SK-N-SH treated with all-trans-retinoic acid at 6 μM for 48 hours (cell line): ENCODE measurements around the gene LOXHD1.

Experiments used
- ATAC-seq: fragments of 200-7000 bp; cut with Tn5 transposase; 3 replicates; pipeline ENCODE4 v1.9.1; 2020; ENCODE audit warnings: mild to moderate bottlenecking, moderate library complexity
- ARNTL ChIP-seq: fragments of 450-650 bp; formaldehyde crosslinking; IDR thresholded peaks from 2 replicates; pipeline ENCODE4 v1.5.0; 2020; ENCODE audit warnings: low read depth, mild to moderate bottlenecking, moderate library complexity, borderline replicate concordance
- BACH2 ChIP-seq: fragments of 250-450 bp; sonication (Bioruptor Pico); IDR thresholded peaks from 2 replicates; pipeline ENCODE4 v1.9.0; 2021; ENCODE audit warnings: mild to moderate bottlenecking, borderline replicate concordance
- CSDC2 ChIP-seq: fragments of 250-450 bp; sonication (Bioruptor Pico); IDR thresholded peaks from 2 replicates; pipeline ENCODE4 v1.5.0; 2020; ENCODE audit warnings: mild to moderate bottlenecking, moderate library complexity
- ESRRG ChIP-seq: fragments of 250-450 bp; sonication (Bioruptor Pico); IDR thresholded peaks from 2 replicates; pipeline ENCODE4 v1.6.1; 2021; ENCODE audit warnings: mild to moderate bottlenecking
- GLIS3 ChIP-seq: fragments of 250-450 bp; sonication (Bioruptor Pico); IDR thresholded peaks from 2 replicates; pipeline ENCODE4 v1.5.0; 2020; ENCODE audit warnings: mild to moderate bottlenecking, moderate library complexity
- OSR1 ChIP-seq: fragments of 250-450 bp; sonication (Bioruptor Pico); IDR thresholded peaks from 2 replicates; pipeline ENCODE4 v1.8.0; 2022; ENCODE audit warnings: moderate library complexity, mild to moderate bottlenecking, inconsistent platforms
- PATZ1 ChIP-seq: fragments of 250-450 bp; sonication (Bioruptor Pico); IDR thresholded peaks from 2 replicates; pipeline ENCODE4 v1.8.0; 2020; ENCODE audit warnings: mild to moderate bottlenecking, moderate library complexity, borderline replicate concordance
- PPARA ChIP-seq: fragments of 250-450 bp; sonication (Bioruptor Pico); IDR thresholded peaks from 2 replicates; pipeline ENCODE4 v1.5.0; 2020; ENCODE audit warnings: mild to moderate bottlenecking, borderline replicate concordance
- RARB ChIP-seq: fragments of 250-450 bp; sonication (Bioruptor Pico); IDR thresholded peaks from 2 replicates; pipeline ENCODE4 v1.8.0; 2021; ENCODE audit warnings: mild to moderate bottlenecking, moderate library complexity
- SNAI2 ChIP-seq: fragments of 250-450 bp; sonication (Bioruptor Pico); IDR thresholded peaks from 2 replicates; pipeline ENCODE4 v1.5.0; 2020; ENCODE audit warnings: mild to moderate bottlenecking, moderate library complexity
- TCF4 ChIP-seq: fragments of 250-450 bp; sonication (Bioruptor Pico); IDR thresholded peaks from 2 replicates; pipeline ENCODE4 v1.8.0; 2021; ENCODE audit warnings: mild to moderate bottlenecking, moderate library complexity, borderline replicate concordance
- TOX ChIP-seq: fragments of 250-450 bp; sonication (Bioruptor Pico); IDR thresholded peaks from 2 replicates; pipeline ENCODE4 v1.8.0; 2021; ENCODE audit warnings: mild to moderate bottlenecking, moderate library complexity, borderline replicate concordance
- ZC3H10 ChIP-seq: fragments of 250-450 bp; sonication (Bioruptor Pico); IDR thresholded peaks from 2 replicates; pipeline ENCODE4 v1.5.1; 2021; ENCODE audit warnings: mild to moderate bottlenecking, moderate library complexity
- ZFP3 ChIP-seq: fragments of 250-450 bp; sonication (Bioruptor Pico); IDR thresholded peaks from 2 replicates; pipeline ENCODE4 v1.5.0; 2020; ENCODE audit warnings: mild to moderate bottlenecking, moderate library complexity
- ZNF565 ChIP-seq: fragments of 450-650 bp; formaldehyde crosslinking; conservative IDR thresholded peaks from 2 replicates; pipeline ENCODE4 v1.5.0; 2020; ENCODE audit warnings: low read depth, mild to moderate bottlenecking, moderate library complexity
- ZNF70 ChIP-seq: fragments of 450-650 bp; formaldehyde crosslinking; IDR thresholded peaks from 2 replicates; pipeline ENCODE4 v1.5.0; 2020; ENCODE audit warnings: mild to moderate bottlenecking, moderate library complexity
- TF ChIP-seq, protein P1 (sequence below): fragments of 250-450 bp; sonication (Bioruptor Pico); IDR thresholded peaks from 2 replicates; pipeline ENCODE4 v1.8.0; 2021; ENCODE audit warnings: low read depth, mild to moderate bottlenecking, moderate library complexity, borderline replicate concordance
- TF ChIP-seq, protein P2 (sequence below): fragments of 250-450 bp; sonication (Bioruptor Pico); IDR thresholded peaks from 2 replicates; pipeline ENCODE4 v1.5.0; 2020; ENCODE audit warnings: mild to moderate bottlenecking, moderate library complexity
- TF ChIP-seq, protein P3 (sequence below): fragments of 250-450 bp; sonication (Bioruptor Pico); IDR thresholded peaks from 2 replicates; pipeline ENCODE4 v1.5.1; 2020; ENCODE audit warnings: low read depth, mild to moderate bottlenecking, moderate library complexity

Gene LOXHD1

DNA sequence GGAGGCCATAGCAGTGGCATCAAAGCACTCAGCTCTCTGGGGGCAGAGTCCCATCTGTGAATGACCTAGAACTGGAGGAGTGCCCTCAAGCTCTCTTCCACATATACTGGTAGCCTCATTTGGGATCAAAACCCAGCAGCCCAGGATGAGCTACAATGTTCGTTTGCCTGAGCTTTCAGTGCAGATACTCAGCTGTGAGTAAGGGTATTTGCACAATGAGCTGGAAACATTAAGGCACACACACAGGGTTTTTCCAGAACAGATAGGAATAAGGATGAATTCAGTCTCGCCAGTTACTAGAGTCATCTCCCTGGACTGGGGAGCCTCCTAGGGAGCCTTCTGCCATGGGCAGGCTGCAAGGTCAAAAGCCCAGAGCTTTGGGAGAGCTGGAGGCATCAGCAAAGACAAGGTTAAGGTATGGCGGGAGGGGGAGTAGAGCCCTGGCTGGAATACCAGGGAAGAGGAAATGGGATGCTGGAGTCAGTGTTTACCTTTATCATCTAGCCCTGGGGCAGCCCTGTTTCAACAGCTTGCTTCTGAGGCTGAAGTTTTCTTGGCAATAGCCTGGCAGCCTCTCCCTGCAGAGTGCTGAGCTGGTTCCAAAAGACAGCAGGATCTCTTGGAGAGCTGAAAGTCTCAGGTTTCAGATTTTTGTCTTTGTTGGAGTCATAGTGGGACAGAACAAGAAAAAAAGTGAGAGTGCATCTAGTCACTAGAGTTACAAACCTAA lies 187.7 kb downstream of the LOXHD1 start:
- ATAC-seq, result peak; percentile 70

DNA sequence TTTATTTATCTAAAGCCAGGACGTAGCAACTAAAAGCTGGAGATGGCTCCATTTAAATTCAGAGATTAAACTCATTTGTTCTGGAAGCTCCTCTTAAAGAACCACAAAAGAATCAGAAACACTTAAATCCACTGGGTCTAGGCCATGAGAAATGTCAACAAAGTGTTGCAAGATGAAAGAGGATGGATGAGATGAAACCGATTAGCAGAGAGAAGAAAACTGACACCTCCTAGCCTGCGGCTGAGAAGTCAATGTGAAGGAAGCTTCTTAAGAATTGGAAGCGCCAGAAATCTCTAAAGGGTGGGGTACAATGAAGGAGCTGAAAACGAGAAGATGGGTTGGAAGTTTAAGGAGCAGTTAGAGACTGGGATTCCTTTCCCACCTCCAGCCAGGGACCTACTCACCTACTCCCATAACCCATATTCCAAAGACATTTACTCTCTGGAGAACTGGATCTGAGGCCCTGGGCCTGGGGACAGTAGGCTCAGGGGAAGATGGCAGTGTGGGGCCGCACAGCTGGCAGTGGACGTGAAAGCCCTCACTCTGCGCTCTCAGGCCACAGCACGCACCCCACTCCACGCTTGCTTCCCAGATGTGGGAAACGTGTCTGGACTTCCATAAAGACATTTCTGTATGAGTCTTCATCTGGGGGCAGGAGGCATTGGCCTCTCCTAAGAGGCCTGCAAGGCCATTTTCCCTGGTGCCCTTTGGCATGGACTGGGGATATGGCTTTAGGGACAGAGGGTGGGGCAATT lies 188.4 kb downstream of the LOXHD1 start:
- ATAC-seq, result no peak
- no peak for TF ChIP-seq ZC3H10

More for the DNA sequence above, 187.7 kb downstream of the LOXHD1 start:
- TF ChIP-seq, protein P1, sequence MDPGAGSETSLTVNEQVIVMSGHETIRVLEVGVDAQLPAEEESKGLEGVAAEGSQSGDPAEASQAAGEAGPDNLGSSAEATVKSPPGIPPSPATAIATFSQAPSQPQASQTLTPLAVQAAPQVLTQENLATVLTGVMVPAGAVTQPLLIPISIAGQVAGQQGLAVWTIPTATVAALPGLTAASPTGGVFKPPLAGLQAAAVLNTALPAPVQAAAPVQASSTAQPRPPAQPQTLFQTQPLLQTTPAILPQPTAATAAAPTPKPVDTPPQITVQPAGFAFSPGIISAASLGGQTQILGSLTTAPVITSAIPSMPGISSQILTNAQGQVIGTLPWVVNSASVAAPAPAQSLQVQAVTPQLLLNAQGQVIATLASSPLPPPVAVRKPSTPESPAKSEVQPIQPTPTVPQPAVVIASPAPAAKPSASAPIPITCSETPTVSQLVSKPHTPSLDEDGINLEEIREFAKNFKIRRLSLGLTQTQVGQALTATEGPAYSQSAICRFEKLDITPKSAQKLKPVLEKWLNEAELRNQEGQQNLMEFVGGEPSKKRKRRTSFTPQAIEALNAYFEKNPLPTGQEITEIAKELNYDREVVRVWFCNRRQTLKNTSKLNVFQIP (CRISPR knock-in tag), result no peak
- no peak for TF ChIP-seq SNAI2
- TF ChIP-seq RARB (CRISPR knock-in tag), result no peak
- no peak for TF ChIP-seq ZC3H10
- TF ChIP-seq ARNTL, result no peak

- TF ChIP-seq GLIS3 (CRISPR knock-in tag) (no peak), RARB (CRISPR knock-in tag) (no peak), CSDC2 (CRISPR knock-in tag) (no peak), ZNF70 (no peak), TOX (CRISPR knock-in tag) (no peak), OSR1 (CRISPR knock-in tag) (no peak), ESRRG (CRISPR knock-in tag) (no peak), ZNF565 (CRISPR knock-in tag) (no peak), ZFP3 (no peak), ARNTL (no peak), BACH2 (CRISPR knock-in tag) (no peak), PATZ1 (CRISPR knock-in tag) (no peak)
- TF ChIP-seq, protein P1 (CRISPR knock-in tag), result no peak
- ATAC-seq, result no peak
Observed at GRCh38 chr18:46466234-46467160, 190.5 kb downstream of the LOXHD1 start.

DNA sequence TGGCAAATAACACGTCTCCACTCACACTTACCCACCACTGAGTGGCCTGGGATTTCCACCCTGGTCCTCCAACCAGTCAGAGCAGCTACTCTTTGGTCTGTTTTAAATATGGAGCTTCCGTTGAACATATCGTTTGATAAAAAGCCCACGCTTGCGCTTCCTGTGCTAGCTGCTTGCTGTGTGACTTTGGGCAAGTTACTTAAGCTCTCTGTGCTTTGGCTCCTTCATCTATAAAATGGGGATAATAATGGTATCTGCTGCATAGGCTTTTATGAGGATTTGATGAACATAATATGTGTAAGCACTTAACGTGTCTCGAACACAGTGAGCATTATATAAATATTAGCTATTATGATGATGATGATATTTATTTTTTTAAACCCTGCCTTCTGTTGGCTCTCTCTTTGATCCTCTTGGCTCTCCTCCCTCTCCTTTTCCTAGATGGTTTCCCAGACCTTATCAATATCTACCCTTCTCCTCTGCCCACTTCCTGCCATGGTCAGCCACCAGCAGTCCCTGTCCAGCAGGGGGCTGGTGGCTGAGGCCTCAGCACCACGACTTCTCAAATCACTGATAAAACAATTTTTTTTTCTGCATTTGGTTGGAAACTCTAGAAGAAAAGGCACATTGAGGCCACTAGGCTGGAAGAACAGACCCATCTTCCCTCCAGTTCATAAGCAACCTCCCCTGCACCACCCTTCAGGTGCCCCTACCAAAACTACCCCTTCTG lies 191.9 kb downstream of the LOXHD1 start:
- TF ChIP-seq, protein P2, sequence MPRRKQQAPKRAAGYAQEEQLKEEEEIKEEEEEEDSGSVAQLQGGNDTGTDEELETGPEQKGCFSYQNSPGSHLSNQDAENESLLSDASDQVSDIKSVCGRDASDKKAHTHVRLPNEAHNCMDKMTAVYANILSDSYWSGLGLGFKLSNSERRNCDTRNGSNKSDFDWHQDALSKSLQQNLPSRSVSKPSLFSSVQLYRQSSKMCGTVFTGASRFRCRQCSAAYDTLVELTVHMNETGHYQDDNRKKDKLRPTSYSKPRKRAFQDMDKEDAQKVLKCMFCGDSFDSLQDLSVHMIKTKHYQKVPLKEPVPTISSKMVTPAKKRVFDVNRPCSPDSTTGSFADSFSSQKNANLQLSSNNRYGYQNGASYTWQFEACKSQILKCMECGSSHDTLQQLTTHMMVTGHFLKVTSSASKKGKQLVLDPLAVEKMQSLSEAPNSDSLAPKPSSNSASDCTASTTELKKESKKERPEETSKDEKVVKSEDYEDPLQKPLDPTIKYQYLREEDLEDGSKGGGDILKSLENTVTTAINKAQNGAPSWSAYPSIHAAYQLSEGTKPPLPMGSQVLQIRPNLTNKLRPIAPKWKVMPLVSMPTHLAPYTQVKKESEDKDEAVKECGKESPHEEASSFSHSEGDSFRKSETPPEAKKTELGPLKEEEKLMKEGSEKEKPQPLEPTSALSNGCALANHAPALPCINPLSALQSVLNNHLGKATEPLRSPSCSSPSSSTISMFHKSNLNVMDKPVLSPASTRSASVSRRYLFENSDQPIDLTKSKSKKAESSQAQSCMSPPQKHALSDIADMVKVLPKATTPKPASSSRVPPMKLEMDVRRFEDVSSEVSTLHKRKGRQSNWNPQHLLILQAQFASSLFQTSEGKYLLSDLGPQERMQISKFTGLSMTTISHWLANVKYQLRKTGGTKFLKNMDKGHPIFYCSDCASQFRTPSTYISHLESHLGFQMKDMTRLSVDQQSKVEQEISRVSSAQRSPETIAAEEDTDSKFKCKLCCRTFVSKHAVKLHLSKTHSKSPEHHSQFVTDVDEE, result no peak
- TF ChIP-seq BACH2 (CRISPR knock-in tag) (no peak), ARNTL (no peak), ZFP3 (no peak), ZNF70 (no peak), GLIS3 (CRISPR knock-in tag) (no peak), PPARA (no peak), RARB (CRISPR knock-in tag) (no peak), ZC3H10 (no peak), ESRRG (CRISPR knock-in tag) (no peak), TCF4 (CRISPR knock-in tag) (no peak)
- TF ChIP-seq, protein P3, sequence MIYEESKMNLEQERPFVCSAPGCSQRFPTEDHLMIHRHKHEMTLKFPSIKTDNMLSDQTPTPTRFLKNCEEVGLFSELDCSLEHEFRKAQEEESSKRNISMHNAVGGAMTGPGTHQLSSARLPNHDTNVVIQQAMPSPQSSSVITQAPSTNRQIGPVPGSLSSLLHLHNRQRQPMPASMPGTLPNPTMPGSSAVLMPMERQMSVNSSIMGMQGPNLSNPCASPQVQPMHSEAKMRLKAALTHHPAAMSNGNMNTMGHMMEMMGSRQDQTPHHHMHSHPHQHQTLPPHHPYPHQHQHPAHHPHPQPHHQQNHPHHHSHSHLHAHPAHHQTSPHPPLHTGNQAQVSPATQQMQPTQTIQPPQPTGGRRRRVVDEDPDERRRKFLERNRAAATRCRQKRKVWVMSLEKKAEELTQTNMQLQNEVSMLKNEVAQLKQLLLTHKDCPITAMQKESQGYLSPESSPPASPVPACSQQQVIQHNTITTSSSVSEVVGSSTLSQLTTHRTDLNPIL (CRISPR knock-in tag), result no peak
- TF ChIP-seq, all 23 proteins: peak for 0

More for the DNA sequence above, 191.9 kb downstream of the LOXHD1 start:
- peak; percentile 51; the same call in 1 of the 3 replicates for ATAC-seq
